Stimulated activated CD4-positive, alpha-beta T cell treated with anti-CD3 and anti-CD28 coated beads, Interleukin-2, amount 100 ng/mL, for 24 hours (primary cell): Measurements from ENCODE around the gene ZNF765.
"Not testable (repeated sequence)": the region's sequence is repeated elsewhere in the genome, so short reads cannot be mapped to it uniquely, and the experiment has no call there.

Experiments
- DNase-seq, 2 donors: peaks; one replicate each; pipeline ENCODE4 v3.0.0-alpha.2; 2020

The ZNF765 gene

DNA sequence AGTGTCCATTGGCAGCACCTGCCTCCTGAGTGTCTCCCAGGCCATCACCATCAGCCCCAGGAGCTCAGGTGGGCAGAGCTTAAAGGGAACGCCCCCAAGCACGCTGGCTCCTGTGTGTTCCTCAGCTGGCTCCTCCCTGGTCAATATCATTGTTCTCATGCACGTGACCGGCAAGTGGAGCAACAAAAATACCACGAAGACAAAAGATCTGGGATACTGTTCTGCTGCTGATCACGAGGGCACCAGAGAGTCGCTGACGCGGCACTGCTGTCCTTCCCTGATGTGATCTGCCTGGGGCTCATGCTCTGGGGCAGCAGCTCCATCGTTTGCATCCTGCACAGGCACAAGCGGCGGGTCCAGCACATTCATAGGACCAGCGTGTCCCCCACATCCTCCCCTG lies 28.1 kb downstream of the ZNF765 start:
- not testable (repeated sequence) for DNase-seq

GRCh38 chr19:53423680-53424079 lies 28.7 kb downstream of the ZNF765 start:
- DNase-seq = not testable (repeated sequence)

GRCh38 chr19:53424968-53425597 lies 30.1 kb downstream of the ZNF765 start:
- DNase-seq = peak; percentile 71 to 77

GRCh38 chr19:53431399-53432087 lies 36.6 kb downstream of the ZNF765 start, which contains the start of gene ZNF761:
Gene ZNF761, plus strand, starts transcription at chr19:53431984. Its CDS starts 15,285 bp downstream, at chr19:53447269.
- peak; percentile 98 for DNase-seq

DNA sequence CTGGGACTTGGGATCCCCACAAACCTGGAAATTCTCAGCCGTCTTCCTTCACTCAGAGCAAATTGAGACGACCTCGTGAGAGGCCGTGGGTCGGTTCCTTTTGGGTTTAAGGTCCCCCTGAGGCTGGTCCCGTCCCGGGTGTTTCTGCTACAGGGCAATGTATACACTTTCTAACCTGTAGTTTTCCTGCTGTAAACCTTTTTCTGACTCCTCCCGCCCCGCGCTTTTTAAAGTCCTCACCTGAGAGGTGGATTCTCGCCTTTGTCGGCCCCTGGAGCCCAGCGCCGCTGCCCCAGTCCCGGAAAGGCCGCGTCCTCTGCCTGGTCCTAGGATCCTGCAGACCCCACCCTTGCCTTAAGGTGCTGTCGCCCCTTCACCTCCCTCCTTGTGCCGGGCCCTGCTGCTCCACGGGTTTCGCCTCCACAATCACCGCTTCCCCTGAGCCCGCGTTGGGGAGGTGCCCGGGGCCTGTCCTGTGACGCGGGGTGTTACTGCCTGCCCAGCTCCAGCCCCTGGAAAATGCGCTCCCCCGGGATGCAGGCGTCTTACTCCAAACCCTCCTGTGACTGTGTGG lies 37.2 kb downstream of the ZNF765 start:
- DNase-seq = peak in 1 of 2 donors; percentile 28

GRCh38 chr19:53443809-53444208 lies 48.9 kb downstream of the ZNF765 start:
- not testable (repeated sequence) for DNase-seq

DNA sequence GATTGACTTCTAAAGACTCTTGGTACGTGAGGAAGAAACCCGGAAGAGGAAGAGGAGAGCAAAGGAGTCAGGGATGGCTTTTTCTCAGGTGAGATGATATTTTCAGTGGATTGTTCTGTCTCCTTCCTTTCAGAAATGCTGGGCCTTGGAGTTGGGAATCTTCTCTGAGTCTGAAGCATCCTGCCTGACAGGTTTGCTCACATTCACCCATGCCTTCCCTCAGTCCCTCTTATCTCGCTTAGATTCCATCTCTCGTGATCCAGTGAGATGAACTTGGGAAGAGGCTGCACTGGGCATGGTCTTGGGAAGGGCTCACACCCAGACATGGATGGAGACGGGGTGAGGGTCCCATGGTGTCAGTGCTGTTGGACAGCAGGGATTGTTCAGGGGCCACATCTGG lies 52.2 kb downstream of the ZNF765 start:
- DNase-seq = not testable (repeated sequence)

DNA sequence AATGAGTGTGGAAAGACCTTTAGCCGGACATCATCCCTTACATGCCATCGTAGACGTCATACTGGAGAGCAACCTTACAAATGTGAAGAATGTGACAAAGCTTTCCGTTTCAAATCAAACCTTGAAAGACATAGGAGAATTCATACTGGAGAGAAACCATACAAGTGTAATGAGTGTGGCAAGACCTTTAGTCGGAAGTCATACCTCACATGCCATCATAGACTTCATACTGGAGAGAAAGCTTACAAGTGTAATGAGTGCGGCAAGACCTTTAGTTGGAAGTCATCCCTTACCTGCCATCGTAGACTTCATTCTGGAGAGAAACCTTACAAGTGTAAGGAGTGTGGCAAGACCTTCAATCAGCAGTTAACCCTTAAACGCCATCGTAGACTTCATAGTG lies 60.9 kb downstream of the ZNF765 start:
- no peak for DNase-seq

DNA sequence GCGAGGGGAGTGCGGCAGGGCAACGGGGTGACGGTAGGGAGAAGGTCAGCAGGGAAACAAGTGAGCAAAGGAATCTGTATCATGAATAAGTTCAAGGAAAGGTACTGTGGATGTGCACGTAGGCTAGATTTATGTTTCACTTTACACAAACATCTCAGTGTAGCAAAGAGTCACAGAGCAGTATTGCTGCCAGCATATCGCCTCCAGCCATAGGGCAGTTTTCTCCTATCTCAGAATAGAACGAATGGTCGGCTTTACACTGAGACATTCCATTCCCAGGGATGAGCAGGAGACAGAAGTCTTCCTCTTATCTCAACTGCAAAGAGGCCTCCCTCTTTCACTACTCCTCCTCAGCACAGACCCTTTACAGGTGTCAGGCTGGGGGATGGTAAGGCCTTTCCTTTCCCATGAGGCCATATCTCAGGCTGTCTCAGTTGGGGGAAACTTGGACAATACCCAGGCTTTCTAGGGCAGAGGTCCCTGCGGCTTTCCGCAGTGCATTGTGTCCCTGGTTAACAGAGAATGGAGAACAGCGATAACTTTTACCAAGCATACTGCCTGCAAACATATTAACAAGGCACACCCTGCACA lies 65.3 kb downstream of the ZNF765 start:
- not testable (repeated sequence) for DNase-seq

- DNase-seq = no peak
These were observed 66.9 kb downstream of the ZNF765 start for GRCh38 chr19:53461866-53462265.

GRCh38 chr19:53462861-53463260 lies 67.9 kb downstream of the ZNF765 start:
- no peak for DNase-seq

GRCh38 chr19:53463263-53463662 lies 68.3 kb downstream of the ZNF765 start:
- DNase-seq = peak in 1 of 2 donors; percentile 6

- DNase-seq = peak in 1 of 2 donors; percentile 2
These were observed 72.0 kb downstream of the ZNF765 start for GRCh38 chr19:53466726-53467484.

DNA sequence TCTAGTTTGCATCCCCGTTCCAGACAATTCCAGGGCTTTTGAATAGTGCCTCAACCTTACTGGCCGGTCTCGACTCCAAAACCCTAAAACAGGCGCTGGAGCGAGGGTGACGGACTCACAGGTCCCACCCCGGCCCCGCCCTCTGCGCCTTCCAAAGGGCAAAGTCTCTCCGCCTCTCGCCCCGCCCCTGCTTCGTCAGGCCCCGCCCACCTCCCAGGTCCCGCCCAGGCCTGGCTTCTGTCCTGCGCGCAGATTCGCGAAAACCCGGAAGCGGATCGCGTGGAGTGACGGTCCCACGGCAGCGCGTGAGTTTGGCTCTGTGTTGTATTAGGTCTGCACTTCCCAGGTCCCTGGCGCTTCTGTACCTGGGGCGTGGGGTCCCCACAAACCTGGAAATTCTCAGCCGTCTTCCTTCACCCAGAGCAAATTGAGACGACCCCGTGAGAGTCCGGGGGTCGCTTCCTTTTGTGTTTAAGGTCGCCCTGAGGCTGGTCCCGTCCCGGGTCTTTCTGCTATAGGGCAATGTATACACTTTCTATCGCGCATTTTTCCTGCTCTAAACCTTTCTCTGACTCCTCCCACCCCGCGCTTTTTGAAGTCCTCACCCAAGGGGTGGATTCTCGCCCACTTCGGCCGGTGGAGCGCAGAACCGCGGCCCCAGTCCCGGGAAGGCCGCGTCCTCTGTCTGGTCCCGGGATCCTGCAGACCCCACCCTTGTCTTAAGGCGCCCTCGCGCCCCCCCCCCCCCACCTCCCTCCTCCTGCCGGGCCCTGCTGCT lies 72.7 kb downstream of the ZNF765 start, which contains the start of gene ZNF813:
Gene ZNF813, plus strand, starts transcription at position 249 of the 778 bp plus-strand sequence. CDS start 16,090 bp downstream, outside the sequence.
- DNase-seq = peak; percentile 97 to 98

- not testable (repeated sequence) for DNase-seq
These were observed 73.7 kb downstream of the ZNF765 start for GRCh38 chr19:53468628-53469027.

GRCh38 chr19:53471916-53472315 lies 77.0 kb downstream of the ZNF765 start:
- DNase-seq = no peak

DNA sequence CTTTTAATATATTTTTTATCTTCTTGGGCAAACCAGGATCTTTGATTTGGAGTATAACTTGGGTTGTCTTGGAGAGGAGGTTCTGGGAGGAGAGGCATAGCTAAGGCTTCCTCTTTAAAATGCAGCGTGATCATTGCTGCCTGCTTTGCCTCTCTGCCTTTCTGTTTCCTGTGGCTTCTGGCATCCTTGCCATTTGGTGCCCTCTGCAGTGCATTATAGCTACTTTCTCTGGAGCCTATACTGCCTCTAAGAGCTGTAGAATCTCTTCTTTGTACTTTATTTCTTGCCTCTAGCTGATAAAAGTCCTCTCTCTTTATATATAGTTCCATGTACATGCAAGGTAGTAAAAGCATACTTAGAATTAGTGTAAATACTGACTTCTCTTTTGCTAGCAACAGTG lies 79.9 kb downstream of the ZNF765 start:
- not testable (repeated sequence) for DNase-seq

DNA sequence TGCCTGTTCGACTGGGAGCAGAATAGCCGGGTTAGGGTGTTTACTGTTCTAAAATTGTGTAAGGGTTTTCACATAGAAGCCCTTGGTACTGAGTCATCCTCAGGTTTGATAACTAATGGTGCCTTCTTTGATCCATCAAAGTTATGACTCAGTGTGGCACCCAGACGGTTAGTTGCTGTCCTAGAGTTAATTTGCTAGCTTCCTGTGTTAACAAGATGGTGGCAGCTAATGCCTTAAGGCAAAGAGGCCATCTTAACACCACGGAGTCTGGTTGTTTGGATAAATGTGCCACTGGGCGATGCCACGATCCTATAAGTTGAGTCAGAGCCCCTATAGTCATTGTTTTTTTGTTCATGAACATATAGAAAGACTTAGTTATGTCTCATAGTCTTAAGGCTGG lies 80.5 kb downstream of the ZNF765 start:
- not testable (repeated sequence) for DNase-seq
